ENCODE results near the gene AIFM2.

- no peak for TF ChIP-seq POLR2AphosphoS5 (IDR thresholded peaks at IDR 0.05; ENCODE audit: low read depth, low read length)
- no peak for TF ChIP-seq SIN3A (IDR thresholded peaks at IDR 0.05; ENCODE audit: borderline replicate concordance, insufficient read depth, low read length)
Measured at GRCh38 chr10:70125918-70126552, 6.6 kb downstream of the AIFM2 start.

Data from PFSK-1 (cell line).